ENCODE measurements around the gene TRIP11.

DNA sequence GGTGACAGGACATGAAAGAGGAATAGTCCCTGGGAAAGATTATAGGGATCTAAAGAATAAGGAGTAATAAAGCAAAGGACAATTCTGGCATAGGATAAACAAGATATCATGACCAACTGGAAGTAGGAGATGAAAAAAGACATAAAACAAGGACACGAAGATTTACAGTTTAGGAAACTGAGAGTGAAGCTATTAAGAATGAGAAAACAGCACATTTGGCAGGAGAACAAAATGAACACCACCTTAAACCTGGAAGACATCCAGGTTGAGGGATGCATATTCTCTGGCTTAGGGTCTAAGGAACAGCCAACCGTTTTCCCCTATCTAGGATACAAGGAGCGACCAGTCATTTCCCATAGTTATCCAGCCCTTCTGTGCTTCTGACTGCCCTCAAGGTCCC, 1.9 kb downstream of the TRIP11 start:
- TF ChIP-seq, protein P1, sequence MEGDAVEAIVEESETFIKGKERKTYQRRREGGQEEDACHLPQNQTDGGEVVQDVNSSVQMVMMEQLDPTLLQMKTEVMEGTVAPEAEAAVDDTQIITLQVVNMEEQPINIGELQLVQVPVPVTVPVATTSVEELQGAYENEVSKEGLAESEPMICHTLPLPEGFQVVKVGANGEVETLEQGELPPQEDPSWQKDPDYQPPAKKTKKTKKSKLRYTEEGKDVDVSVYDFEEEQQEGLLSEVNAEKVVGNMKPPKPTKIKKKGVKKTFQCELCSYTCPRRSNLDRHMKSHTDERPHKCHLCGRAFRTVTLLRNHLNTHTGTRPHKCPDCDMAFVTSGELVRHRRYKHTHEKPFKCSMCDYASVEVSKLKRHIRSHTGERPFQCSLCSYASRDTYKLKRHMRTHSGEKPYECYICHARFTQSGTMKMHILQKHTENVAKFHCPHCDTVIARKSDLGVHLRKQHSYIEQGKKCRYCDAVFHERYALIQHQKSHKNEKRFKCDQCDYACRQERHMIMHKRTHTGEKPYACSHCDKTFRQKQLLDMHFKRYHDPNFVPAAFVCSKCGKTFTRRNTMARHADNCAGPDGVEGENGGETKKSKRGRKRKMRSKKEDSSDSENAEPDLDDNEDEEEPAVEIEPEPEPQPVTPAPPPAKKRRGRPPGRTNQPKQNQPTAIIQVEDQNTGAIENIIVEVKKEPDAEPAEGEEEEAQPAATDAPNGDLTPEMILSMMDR (conservative IDR thresholded peaks at IDR 0.05; ENCODE audit: low read depth in 2 of 2) = no peak
- TF ChIP-seq, protein P2, sequence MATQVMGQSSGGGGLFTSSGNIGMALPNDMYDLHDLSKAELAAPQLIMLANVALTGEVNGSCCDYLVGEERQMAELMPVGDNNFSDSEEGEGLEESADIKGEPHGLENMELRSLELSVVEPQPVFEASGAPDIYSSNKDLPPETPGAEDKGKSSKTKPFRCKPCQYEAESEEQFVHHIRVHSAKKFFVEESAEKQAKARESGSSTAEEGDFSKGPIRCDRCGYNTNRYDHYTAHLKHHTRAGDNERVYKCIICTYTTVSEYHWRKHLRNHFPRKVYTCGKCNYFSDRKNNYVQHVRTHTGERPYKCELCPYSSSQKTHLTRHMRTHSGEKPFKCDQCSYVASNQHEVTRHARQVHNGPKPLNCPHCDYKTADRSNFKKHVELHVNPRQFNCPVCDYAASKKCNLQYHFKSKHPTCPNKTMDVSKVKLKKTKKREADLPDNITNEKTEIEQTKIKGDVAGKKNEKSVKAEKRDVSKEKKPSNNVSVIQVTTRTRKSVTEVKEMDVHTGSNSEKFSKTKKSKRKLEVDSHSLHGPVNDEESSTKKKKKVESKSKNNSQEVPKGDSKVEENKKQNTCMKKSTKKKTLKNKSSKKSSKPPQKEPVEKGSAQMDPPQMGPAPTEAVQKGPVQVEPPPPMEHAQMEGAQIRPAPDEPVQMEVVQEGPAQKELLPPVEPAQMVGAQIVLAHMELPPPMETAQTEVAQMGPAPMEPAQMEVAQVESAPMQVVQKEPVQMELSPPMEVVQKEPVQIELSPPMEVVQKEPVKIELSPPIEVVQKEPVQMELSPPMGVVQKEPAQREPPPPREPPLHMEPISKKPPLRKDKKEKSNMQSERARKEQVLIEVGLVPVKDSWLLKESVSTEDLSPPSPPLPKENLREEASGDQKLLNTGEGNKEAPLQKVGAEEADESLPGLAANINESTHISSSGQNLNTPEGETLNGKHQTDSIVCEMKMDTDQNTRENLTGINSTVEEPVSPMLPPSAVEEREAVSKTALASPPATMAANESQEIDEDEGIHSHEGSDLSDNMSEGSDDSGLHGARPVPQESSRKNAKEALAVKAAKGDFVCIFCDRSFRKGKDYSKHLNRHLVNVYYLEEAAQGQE (IDR thresholded peaks at IDR 0.05; ENCODE audit: unreplicated experiment) = no peak
- TF ChIP-seq EZH2 (IDR thresholded peaks at IDR 0.05; ENCODE audit: low read depth, unreplicated experiment) = no peak

Measured in GM23338 (cell line).